Measurements from ENCODE around the gene SETD2.

The SETD2 gene

GRCh38 chr3:46979958-46980497 lies 183.9 kb downstream of the SETD2 start:
- no peak for DNase-seq (ENCODE audit: low spot score)

- DNase-seq (ENCODE audit: low spot score): peak; percentile 94
These were observed 184.6 kb downstream of the SETD2 start, which contains the start of gene NBEAL2 for GRCh38 chr3:46978985-46979944. Gene NBEAL2 (plus strand): TSS chr3:46979666. CDS start chr3:46979862, 196 bp downstream.

GRCh38 chr3:46978381-46978780 lies 185.5 kb downstream of the SETD2 start:
- DNase-seq (ENCODE audit: low spot score): no peak

GRCh38 chr3:46977811-46978195 lies 186.1 kb downstream of the SETD2 start:
- DNase-seq (ENCODE audit: low spot score): no peak

GRCh38 chr3:46976326-46977190 lies 187.4 kb downstream of the SETD2 start, which contains the start of gene CCDC12:
Gene CCDC12 (minus strand): TSS chr3:46976745. CDS start chr3:46976732, 13 bp downstream.
- DNase-seq (ENCODE audit: low spot score): peak; percentile 97

GRCh38 chr3:46974421-46975171 lies 189.3 kb downstream of the SETD2 start:
- no peak for DNase-seq (ENCODE audit: low spot score)

GRCh38 chr3:46972396-46972795 lies 191.5 kb downstream of the SETD2 start:
- no peak for DNase-seq (ENCODE audit: low spot score)

GRCh38 chr3:46971742-46972141 lies 192.2 kb downstream of the SETD2 start:
- no peak for DNase-seq (ENCODE audit: low spot score)

- no peak for DNase-seq (ENCODE audit: low spot score)
These were observed 192.8 kb downstream of the SETD2 start for GRCh38 chr3:46971151-46971550.

GRCh38 chr3:46970391-46971091 lies 193.4 kb downstream of the SETD2 start:
- DNase-seq (ENCODE audit: low spot score): no peak

- DNase-seq (ENCODE audit: low spot score): no peak
These were observed 195.0 kb downstream of the SETD2 start for GRCh38 chr3:46968783-46969428.

- no peak for DNase-seq (ENCODE audit: low spot score)
These were observed 197.1 kb downstream of the SETD2 start for GRCh38 chr3:46966811-46967210.

Measured in ecto neural progenitor cell (in vitro differentiated cells).